Activated T-cell treated with anti-CD3 and anti-CD28 coated beads, Interleukin-2, amount 50 U/mL, for 24 hours (primary cell): ENCODE results near the gene LMF1.
A peak's percentile ranks its signal among the peaks of the same experiment; 100 is the strongest.

Source experiments
- DNase-seq: peaks from one replicate; pipeline ENCODE4 v3.0.0-alpha.2; 2020
- H3K27ac Mint-ChIP-seq: 2 replicates; pipeline ENCODE4 v1.8.0; 2020; ENCODE audit warnings: mild to moderate bottlenecking, mixed read lengths
- H3K27me3 Mint-ChIP-seq: 2 replicates; pipeline ENCODE4 v1.8.0; 2020; ENCODE audit warnings: mixed read lengths
- H3K36me3 Mint-ChIP-seq: 2 replicates; pipeline ENCODE4 v1.8.0; 2020; ENCODE audit warnings: low read depth, mixed read lengths
- H3K4me1 Mint-ChIP-seq: 2 replicates; pipeline ENCODE4 v1.8.0; 2020; ENCODE audit warnings: low read depth, mixed read lengths
- H3K4me3 Mint-ChIP-seq: 2 replicates; pipeline ENCODE4 v1.8.0; 2020; ENCODE audit warnings: mild to moderate bottlenecking, moderate library complexity, mixed read lengths
- H3K9me3 Mint-ChIP-seq: 2 replicates; pipeline ENCODE4 v1.8.0; 2020; ENCODE audit warnings: mixed read lengths

The LMF1 gene

DNA sequence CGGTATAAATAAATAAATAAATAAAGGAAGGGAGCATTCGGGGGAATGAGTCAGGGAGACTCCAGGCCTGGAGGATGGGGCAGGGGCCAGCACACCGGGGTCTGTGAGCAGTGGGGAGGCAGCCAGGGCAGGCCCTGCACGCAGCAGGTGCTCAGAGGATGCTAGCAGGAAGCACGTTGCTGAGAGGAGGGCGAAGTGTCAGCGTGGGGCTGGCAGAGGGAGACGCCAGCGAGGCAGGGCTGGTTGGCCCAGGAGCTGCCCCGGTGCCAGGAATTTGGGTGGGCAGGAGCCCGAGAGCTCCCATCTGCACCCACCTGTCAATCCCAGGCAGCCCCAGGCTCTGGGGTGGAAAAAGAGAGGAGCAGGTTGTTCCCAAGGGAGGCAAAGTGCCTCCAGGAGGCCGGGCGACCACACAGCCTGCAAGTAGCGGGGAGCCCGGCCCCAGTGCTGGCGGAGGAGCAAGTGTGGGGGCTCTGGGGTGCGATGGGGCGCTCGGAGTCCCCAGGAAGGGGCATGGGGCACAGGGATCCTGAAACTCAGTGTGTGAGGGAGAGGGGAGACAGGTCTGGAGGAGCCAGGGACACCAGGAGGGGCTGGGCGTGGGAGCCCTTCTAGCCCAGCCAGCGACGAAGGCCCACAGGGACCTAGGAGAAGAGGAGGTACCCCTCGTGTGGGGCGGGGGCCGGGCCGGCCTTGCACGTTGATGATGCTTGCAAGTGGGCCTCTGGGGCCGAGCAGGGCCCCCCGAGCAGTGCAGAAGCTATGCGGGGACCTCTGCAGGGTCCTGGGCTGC, 38.8 kb upstream of the LMF1 start:
- H3K9me3 Mint-ChIP-seq = no peaks in the 10 kb centered on the region
- H3K4me3 Mint-ChIP-seq = no peak overlapping the region
- peaks cover 3% of the 10 kb centered on the region for H3K27me3 Mint-ChIP-seq
- no peak overlapping the region for H3K27ac Mint-ChIP-seq
- DNase-seq = no peak
- H3K36me3 Mint-ChIP-seq = no peaks in the 10 kb centered on the region
- H3K4me1 Mint-ChIP-seq = peaks cover 12% of the 10 kb centered on the region

DNA sequence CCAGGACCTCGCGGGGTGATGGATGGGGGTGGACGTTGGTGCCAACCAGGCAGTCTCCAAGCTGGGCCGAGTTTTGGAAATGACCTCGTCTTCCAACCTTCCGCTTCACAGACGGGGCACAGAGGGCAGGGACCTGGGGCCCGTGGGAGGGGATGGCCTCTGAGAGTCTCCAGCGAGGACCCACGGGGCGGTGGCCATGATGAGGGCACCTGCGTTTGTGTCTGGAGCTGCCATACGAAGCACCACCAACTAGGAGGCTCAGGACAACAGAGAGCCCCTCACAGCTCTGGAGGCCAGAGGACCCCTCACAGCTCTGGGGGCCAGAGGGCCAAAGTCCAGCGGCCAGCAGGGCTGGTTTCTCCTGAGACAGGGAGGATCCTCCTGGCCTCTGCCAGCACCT, 37.3 kb upstream of the LMF1 start:
- no peak overlapping the region for H3K4me3 Mint-ChIP-seq
- peaks cover 3% of the 10 kb centered on the region for H3K27me3 Mint-ChIP-seq
- peaks cover 27% of the 10 kb centered on the region for H3K4me1 Mint-ChIP-seq
- DNase-seq = no peak
- H3K36me3 Mint-ChIP-seq = no peaks in the 10 kb centered on the region
- no peak overlapping the region for H3K27ac Mint-ChIP-seq
- H3K9me3 Mint-ChIP-seq = no peaks in the 10 kb centered on the region

GRCh38 chr16:1007284-1007850, 36.6 kb upstream of the LMF1 start:
- Mint-ChIP-seq H3K27ac (no peak overlapping the region), H3K9me3 (no peaks in the 10 kb centered on the region), H3K4me1 (peaks cover 34% of the 10 kb centered on the region), H3K27me3 (peaks cover 3% of the 10 kb centered on the region), H3K36me3 (no peaks in the 10 kb centered on the region), H3K4me3 (no peak overlapping the region)
- no peak for DNase-seq

DNA sequence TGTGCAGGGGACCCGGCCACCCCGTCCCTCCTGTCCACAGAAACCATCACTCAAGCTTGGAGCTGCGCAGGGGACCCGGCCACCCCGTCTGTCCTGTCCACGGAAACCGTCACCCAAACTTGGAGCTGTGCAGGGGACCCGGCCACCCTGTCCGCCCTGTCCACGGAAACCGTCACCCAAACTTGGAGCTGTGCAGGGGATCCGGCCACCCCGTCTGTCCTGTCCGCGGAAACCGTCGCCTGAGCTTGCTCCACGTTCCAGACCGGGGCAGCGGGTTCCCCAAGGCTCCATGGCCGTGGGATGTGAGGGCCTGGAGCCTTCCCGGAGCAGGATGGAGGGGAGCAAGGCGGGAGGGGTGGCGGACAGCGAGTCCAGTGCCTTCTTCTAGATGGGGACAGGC, 36.0 kb upstream of the LMF1 start:
- no peak for DNase-seq
- no peaks in the 10 kb centered on the region for H3K36me3 Mint-ChIP-seq
- peaks cover 3% of the 10 kb centered on the region for H3K27me3 Mint-ChIP-seq
- peaks cover 39% of the 10 kb centered on the region for H3K4me1 Mint-ChIP-seq
- H3K9me3 Mint-ChIP-seq = no peaks in the 10 kb centered on the region
- no peak overlapping the region for H3K27ac Mint-ChIP-seq
- H3K4me3 Mint-ChIP-seq = no peak overlapping the region

- no peak overlapping the region for H3K27ac Mint-ChIP-seq
- no peak for DNase-seq
- no peaks in the 10 kb centered on the region for H3K36me3 Mint-ChIP-seq
- no peaks in the 10 kb centered on the region for H3K9me3 Mint-ChIP-seq
- no peak overlapping the region for H3K4me3 Mint-ChIP-seq
- peaks cover 45% of the 10 kb centered on the region for H3K4me1 Mint-ChIP-seq
- no peaks in the 10 kb centered on the region for H3K27me3 Mint-ChIP-seq
Measured at GRCh38 chr16:1005286-1005685, 34.5 kb upstream of the LMF1 start.

GRCh38 chr16:1003391-1004347, 32.9 kb upstream of the LMF1 start:
- Mint-ChIP-seq H3K27ac (peak overlapping the region; percentile 90), H3K27me3 (no peaks in the 10 kb centered on the region), H3K4me1 (peaks cover 53% of the 10 kb centered on the region), H3K36me3 (no peaks in the 10 kb centered on the region), H3K9me3 (no peaks in the 10 kb centered on the region), H3K4me3 (peak overlapping the region; percentile 49)
- peak; percentile 75 for DNase-seq

DNA sequence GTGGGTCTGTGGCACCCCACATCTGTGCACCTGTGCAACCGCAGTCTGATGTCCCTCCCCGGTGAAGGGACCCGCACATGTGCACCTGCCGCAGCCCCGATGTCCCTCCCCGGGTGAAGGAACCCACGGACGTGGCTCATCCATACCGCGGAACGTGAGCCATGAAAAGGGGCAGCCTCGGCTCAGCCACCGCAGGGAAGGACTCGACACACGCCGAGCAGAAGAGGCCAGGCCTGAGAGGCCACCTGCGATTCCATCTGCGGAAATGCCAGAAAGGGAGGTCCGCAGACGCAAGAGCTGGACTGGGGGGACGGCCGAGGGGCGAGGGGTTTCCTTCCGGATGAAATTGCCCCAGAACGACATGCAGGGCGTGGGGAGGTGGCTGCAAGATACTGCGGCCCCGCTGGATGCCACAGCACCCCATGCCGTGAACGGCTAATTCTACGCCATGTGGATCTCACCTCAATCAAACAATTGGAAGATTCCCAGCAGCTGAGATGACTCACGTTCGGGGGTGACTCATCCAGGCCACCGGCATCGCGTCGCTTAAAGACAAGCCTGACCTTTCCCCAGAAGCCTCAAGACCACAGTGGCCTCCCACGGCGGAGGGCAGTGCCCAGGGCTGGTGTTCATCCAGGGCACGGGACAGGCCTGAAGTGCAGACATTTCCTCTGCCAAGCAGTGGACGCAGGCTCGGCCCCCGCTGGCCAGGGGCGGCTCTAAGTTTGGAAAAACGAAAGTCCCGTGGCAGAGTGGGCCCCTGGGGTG, 31.8 kb upstream of the LMF1 start:
- Mint-ChIP-seq H3K4me1 (peaks cover 63% of the 10 kb centered on the region), H3K27me3 (no peaks in the 10 kb centered on the region), H3K9me3 (no peaks in the 10 kb centered on the region), H3K27ac (peak overlapping the region; percentile 84), H3K4me3 (peak overlapping the region; percentile 44), H3K36me3 (no peaks in the 10 kb centered on the region)
- peak; percentile 85 for DNase-seq

- Mint-ChIP-seq H3K27me3 (no peaks in the 10 kb centered on the region), H3K4me1 (peaks cover 75% of the 10 kb centered on the region), H3K36me3 (no peaks in the 10 kb centered on the region), H3K9me3 (no peaks in the 10 kb centered on the region), H3K4me3 (no peak overlapping the region), H3K27ac (no peak overlapping the region)
- no peak for DNase-seq
Measured at GRCh38 chr16:1001096-1001495, 30.3 kb upstream of the LMF1 start.

DNA sequence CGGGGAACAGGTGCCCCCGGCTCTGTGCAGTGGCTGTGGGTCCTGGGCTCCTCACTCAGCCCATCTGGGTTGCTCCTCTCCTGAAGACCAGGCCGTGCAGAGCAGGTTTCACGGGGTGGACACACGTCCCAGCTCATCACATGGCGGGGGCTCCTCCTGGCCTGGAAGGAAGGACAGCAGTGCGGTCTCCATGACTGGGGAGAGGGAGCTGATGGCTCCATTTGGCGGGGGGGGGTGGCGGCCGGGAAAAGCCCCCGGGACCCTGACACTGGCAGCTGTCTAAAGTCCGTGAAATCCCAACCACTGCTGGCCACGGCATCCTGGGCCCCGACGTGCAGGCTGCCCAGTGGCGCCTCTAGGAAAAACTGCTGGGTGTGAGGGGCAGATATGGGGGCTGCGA, 29.8 kb upstream of the LMF1 start:
- Mint-ChIP-seq H3K36me3 (no peaks in the 10 kb centered on the region), H3K27me3 (no peaks in the 10 kb centered on the region), H3K27ac (no peak overlapping the region), H3K4me1 (peaks cover 74% of the 10 kb centered on the region), H3K4me3 (no peak overlapping the region), H3K9me3 (no peaks in the 10 kb centered on the region)
- no peak for DNase-seq

DNA sequence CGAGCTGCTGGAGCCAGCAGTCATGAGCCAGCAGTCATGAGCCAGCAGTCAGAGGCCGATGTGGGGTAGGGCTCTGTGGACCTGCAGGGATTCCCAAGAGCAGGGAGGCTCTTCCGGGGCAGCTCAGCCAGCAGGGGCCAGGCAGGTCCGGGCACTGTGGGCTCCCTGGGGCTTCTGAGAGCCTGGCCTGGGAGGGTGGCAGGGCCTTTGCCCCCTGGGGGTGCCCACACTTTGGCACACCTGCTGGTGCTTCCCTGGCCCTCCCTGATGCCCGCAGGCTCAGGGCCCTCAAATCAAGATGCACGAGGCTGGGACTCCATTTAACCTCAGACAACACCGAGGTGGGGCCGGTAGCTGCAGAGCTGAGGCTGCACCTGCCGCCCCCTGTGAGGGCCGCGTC, 28.9 kb upstream of the LMF1 start:
- H3K9me3 Mint-ChIP-seq = no peaks in the 10 kb centered on the region
- no peaks in the 10 kb centered on the region for H3K27me3 Mint-ChIP-seq
- DNase-seq = no peak
- H3K4me1 Mint-ChIP-seq = peaks cover 77% of the 10 kb centered on the region
- no peak overlapping the region for H3K4me3 Mint-ChIP-seq
- H3K36me3 Mint-ChIP-seq = no peaks in the 10 kb centered on the region
- no peak overlapping the region for H3K27ac Mint-ChIP-seq

- no peak for DNase-seq
- Mint-ChIP-seq H3K36me3 (no peaks in the 10 kb centered on the region), H3K27me3 (no peaks in the 10 kb centered on the region), H3K27ac (no peak overlapping the region), H3K9me3 (no peaks in the 10 kb centered on the region), H3K4me3 (no peak overlapping the region), H3K4me1 (peaks cover 71% of the 10 kb centered on the region)
Measured at GRCh38 chr16:998615-999014, 27.8 kb upstream of the LMF1 start.

GRCh38 chr16:998211-998610, 27.4 kb upstream of the LMF1 start:
- Mint-ChIP-seq H3K27me3 (no peaks in the 10 kb centered on the region), H3K4me3 (peak overlapping the region; percentile 66), H3K36me3 (no peaks in the 10 kb centered on the region), H3K27ac (no peak overlapping the region), H3K9me3 (no peaks in the 10 kb centered on the region), H3K4me1 (peaks cover 67% of the 10 kb centered on the region)
- DNase-seq = no peak

GRCh38 chr16:997440-998051, 26.8 kb upstream of the LMF1 start:
- Mint-ChIP-seq H3K36me3 (no peaks in the 10 kb centered on the region), H3K27me3 (no peaks in the 10 kb centered on the region), H3K27ac (peak overlapping the region; percentile 44), H3K4me1 (peaks cover 60% of the 10 kb centered on the region), H3K9me3 (no peaks in the 10 kb centered on the region), H3K4me3 (peak overlapping the region; percentile 66)
- DNase-seq = peak; percentile 73

DNA sequence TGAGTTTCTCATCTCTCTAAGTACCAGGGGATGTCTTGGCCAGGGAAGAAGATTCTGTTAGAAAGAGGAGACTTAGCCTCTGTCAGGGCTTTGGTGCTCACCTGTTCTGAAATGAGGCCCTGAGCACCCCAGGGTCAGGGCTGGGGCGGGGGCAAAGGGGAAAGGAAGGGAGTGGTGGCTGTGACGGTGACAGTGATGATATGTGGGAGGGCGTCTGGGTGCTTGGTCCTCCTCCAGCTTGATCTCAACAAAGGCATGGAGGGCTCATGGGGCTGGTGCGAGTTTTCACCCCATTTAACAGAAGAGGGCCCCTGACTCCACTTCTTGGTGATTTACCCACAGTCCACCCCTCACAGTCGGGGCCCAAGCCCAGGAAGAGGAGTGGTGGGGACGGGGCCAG, 25.9 kb upstream of the LMF1 start:
- Mint-ChIP-seq H3K4me3 (peak overlapping the region; percentile 7), H3K27me3 (no peaks in the 10 kb centered on the region), H3K9me3 (no peaks in the 10 kb centered on the region), H3K36me3 (no peaks in the 10 kb centered on the region), H3K4me1 (peaks cover 53% of the 10 kb centered on the region), H3K27ac (peak overlapping the region; percentile 62)
- no peak for DNase-seq
